NCI-H345 treated with DMSO at 0.1 percent for 48 hours (cell line): ENCODE measurements around the gene OR2T3.
"Not testable (repeated sequence)": the region's sequence is repeated elsewhere in the genome, so short reads cannot be mapped to it uniquely, and the experiment has no call there.

ENCODE experiments used
- DNase-seq: peaks from one replicate; lab custom pipeline; 2025; ENCODE audit not compliant: unreplicated experiment; lab: John Stamatoyannopoulos, UW

The OR2T3 gene

DNA sequence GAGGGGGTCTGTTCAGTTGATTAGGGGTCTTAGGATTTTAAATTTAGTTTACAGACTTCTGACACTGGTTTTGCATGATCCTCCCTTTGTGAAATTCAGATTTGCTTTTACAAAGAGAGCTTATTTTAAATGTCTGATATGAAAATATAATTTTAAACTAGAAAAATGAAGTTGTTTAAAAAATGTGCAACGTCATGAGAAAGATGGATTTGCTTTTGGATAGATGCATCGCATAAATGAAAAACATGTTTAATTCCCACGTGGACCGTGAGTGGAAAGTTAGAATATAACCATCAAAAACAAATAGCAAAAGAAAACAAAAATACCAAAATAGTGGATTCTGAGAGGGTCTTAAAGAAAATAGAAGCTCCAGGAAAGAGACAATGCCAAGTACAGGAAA, 2.0 kb upstream of the OR2T3 start:
- no peak for DNase-seq

DNA sequence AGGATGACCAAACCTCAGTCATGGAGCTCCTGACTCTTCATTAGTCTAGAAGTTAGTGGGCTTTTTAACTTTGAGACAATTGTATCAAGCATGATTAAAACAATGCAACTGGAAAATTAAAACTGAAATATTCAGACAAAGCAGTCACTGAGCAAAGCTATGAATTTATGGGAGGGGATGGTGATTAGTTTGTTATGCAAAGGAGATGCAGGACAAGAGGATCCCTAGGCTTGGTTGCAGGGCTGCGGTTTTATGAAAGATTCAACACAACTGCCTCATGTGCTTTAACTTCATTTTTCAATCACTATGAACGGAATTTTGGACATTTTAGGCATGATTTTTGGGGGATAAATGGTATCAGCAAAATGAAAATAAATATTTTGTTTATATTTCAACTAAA, 1.0 kb upstream of the OR2T3 start:
- DNase-seq = not testable (repeated sequence)

DNA sequence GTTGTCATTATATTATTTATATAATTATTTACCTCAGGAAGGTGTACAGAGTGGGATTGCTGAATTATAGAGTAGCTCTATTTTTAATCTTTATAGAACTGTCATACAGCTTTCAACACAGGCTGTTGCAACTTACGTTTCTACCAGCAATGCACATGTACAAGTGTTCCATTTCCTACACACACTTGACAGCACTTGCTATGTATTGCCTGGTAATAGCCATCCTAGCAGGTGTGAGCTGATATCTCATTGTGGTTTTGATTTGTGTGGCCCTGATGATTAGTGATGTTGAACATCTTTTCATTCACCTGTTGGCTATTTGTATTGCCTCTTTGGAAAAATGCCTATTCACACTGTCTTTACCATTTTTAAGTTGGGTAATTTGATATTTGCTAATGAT, 2.5 kb downstream of the OR2T3 start:
- DNase-seq = not testable (repeated sequence)

DNA sequence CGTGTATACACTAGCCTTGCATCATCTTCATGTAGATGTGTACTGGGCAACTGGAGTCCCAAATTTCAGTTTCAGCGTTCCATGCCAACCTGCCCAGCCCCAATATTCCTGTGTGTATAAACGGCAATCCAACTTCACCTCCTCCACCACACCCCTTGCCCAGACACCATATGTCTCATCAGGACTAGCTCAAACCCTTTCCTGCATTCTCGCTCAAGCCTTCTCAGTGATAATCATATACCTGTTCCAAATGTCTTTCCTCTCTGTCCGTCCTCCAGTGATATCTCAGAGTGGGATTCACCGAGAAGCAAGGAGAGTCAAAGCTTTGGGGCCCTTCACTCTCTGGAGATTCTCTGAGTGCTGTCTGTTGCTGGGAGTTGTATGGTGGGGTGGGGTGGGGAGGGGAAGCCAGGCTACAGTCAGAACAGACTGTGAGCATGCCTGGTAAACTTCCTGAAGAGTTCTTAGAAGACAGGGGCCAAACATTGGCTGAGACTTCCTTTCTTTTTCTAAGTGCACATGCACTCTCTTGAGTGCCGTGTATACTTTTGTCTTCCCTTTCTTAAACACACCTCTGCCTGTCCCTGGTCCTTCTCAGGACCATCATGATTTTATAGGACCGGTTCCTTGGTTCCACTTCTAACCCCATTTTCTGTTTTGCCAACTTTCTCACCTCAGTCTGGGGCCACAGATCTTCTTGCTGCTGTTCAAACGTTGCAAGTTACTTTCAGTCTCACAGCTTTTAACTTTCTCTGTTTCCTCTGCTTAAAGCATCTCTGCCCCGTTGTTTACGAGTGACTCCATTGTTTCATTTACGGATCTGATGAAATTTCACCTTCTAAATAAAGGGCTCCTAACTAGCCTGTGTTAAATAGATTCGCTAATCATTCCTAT, 8.8 kb downstream of the OR2T3 start:
- not testable (repeated sequence) for DNase-seq

DNA sequence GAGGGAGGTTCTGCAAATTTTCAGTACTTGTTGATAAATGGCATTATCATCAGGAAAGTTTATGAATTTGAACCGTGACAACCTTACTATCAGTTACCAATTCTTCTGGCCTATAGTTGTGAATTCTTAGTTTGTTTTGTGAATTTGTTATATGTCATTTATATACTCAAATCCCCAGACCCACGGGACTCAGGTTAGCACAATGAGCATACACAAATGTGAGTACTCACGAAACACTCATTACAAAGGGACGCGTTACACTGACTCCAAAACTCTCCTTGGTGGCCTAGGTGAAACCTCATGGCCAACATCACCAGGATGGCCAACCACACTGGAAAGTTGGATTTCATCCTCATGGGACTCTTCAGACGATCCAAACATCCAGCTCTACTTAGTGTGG, 15.1 kb downstream of the OR2T3 start, which contains the start of gene OR2T5:
TSS of gene OR2T5 (plus strand) at position 301 of the 400 bp plus-strand sequence. CDS start at position 301, 0 bp downstream.
- DNase-seq = not testable (repeated sequence)

DNA sequence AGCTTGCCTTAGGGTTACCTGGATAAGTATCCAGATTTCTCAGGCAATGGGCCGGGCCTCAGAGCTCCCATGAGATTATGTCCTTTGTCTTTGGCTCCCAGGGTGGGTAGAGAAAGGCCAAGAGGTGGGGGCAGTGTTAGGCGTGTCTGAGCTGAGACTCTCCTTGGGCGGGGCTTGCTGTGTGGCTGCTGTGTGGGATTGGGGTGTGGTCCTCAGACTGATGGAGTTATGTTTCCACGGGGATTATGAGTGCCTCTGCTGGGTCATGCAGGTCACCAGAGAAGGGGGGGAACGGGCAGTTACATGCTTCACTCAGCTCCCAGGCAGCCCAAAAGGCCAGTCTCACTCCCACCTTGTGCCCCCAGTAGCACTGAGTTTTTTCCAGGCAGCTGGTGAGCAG, 23.5 kb downstream of the OR2T3 start:
- DNase-seq = not testable (repeated sequence)

DNA sequence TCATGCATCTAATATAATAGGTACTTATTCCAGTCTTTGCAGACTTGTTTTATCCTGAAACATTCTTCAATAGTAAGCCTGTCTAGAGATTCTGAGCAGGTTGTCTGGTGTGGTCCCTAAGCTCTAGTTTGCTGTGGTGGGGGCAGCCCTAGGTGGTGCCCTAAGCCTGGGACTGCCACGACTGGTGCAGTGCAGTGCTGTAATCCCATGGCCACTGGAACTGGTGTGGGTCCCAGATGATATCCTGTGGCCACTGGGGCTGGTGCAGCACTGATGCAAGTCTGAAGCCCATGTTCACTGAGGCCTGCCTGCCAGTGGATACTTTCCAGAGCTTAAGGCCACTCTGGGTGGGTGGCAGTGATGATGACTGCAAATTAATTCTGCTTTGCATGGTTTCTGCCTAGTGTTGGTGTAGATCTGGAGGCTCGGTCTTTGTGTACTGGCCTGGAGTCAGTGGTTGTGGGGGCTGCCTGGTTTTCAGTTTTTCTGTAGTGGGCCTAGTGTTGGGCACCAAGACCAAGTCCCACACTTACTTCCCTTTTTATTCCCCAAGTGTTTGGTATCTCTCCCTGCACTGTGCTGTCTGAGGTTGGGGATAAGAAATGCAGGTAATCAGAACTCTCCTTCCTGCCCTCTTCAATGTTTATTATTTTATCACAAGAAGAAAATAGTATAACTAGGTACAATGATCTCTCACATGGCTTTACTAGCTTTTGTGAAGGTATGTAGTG, 27.3 kb downstream of the OR2T3 start:
- not testable (repeated sequence) for DNase-seq

DNA sequence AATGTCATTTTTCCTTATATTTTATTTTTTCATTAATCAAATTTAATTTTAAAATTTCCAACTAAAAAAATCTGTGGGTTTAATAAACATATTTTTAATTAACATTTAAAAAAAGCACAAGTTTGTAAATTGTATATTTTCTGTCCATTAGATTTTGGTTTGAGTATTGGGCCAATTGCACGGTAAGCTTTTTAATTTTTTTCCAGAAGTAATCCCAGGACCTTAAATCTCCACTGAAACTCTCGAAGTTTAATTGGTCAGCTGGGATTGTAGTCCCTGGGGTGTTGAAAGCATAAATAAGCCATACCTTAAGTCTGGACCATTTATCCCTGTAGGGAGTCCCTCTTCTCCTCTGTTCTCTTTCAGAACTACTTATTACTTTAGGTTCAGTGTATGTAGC, 34.6 kb downstream of the OR2T3 start, which contains the start of gene OR2G6:
TSS of gene OR2G6 (plus strand) at position 301 of the 400 bp plus-strand sequence. CDS start 13,574 bp downstream, outside the sequence.
- not testable (repeated sequence) for DNase-seq

DNA sequence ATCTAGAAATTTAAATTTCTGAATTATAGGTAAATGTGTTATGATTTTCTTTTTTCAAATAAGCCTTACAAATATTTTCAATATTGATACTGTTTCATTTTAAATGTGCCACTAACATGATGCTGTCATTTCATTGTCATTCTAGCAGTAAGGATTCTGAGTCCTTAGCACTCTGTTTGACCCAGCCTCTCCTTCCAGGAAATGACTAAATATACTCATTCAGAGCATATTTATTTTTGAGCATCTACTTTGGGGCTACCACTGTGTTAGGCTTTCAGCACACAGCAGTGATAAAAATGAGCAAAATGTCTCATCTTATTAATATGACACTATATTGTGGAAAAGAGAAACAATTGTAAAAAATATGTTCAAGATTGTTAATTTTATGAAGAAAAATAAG, 37.1 kb downstream of the OR2T3 start:
- DNase-seq = not testable (repeated sequence)

DNA sequence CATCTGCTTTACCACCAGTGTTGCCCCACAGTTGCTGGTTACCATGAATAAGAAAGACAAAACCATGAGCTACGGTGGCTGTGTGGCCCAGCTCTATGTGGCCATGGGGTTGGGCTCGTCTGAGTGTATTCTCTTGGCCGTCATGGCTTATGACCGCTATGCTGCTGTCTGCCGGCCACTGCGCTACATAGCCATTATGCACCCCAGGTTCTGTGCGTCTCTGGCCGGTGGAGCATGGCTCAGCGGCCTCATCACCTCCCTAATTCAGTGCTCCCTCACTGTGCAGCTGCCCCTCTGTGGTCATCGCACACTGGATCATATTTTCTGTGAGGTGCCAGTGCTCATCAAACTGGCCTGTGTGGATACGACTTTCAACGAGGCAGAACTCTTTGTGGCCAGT, 48.7 kb downstream of the OR2T3 start:
- no peak for DNase-seq
